GM11168 (cell line): Measurements from ENCODE around the gene LRRC46.

Experiments
- in situ Hi-C: fragments of 300-500 bp; cut with MboI; formaldehyde crosslinking; loops from one replicate; pipeline ENCODE4 v1.12.0; 2022; ENCODE audit warnings: low sequenced_read_pairs; ENCODE audit not compliant: unreplicated experiment

LRRC46 gene

GRCh38 chr17:47822785-47823184 is 8.7 kb upstream of the LRRC46 start:
- in situ Hi-C loops, result no loop called here

DNA sequence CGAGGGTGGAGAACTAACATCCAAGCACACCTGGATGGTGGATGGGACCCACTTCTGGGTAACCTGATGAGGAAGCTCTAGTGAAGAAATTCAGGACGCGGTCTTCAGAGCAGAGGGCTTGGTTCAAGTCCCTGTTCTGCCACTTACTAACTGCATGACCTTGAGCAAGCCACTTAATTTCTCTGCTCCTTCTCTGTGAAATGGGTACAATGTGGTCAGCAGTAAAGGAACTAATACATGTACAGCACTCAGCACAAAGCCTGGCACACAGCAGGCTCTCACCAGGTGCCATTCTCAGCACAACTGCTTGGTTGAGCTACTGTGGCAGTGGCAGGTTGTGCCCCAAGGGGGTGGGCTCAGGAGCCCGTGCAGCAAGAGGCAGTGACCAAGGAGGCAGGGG is 8.0 kb upstream of the LRRC46 start:
- in situ Hi-C loops, result no loop called here

DNA sequence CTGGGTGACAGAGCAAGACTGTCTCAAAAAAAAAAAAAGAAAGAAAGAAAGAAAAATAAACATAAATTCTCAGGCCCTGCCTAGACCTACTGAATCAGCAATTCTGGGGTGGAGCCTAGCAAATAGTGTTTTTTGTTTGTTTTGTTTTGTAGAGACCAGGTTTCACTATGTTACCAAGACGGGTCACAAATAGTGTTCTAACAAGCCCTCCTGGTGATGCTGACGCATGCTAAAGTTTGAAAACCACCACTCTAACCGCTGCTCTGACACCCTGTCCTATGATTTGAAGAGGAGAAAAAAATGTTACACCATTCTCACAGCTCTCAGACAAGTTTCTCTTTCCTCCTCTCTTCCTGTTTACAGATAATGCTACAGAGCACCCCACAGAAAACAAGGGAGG is 1.6 kb upstream of the LRRC46 start:
- in situ Hi-C loops, result no loop called here

- in situ Hi-C loops, result no loop called here
These were observed 971 bp upstream of the LRRC46 start for GRCh38 chr17:47830396-47831002.

GRCh38 chr17:47831934-47832327 is 461 bp downstream of the LRRC46 start:
- in situ Hi-C loops, result no loop called here

DNA sequence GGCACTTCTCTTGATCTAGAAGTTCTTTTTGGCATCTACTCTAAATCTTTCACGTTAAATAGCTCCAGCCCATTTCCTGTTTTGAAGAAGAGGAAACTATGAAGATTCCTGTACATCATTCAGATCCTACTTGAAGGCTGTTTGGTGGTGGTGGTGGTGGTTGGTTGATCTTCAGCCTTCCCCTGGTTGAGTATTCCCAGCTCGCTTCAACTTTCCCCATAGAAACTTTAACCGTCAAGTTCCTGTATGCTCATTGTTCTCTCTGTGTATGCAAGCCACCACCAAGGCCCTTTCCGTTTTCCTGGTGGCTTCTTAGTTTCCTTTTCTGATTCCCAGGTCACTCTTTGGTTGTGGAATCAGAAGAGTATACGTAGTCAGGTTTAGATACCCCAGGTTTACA is 3.3 kb downstream of the LRRC46 start:
- in situ Hi-C loops, result no loop called here

- in situ Hi-C loops, result no loop called here
These were observed 5.1 kb downstream of the LRRC46 start for GRCh38 chr17:47836601-47837000.

DNA sequence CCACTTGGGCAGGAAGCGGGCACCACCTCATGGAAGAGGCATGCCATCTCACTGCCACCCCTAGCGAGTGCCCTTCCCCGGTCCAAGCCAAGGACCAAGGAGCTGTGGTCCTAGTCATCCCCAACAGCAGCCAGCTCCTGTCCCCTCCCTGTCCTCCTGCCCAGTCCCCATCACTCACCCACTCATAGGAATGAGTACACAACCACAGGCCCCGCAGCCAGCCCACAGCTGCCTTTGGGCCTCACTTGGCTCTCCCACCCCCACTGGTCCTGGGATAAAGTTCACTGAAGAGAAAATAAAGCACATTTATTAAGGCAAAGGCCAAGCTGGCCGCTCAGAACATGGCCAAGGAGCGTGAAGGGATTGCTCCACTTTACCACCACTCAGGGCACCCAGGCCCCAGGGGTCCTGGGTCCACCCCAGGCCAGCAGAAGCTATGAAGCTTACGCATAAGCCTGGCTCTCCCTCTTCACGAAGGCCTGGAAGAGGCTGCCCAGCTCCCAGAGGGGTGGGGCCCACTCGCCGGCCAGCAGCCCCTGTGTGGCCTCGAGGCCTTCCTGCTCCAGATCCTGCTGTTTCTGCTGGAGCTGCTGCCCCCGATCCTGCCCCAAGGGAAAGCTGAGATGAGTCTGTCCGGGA is 6.0 kb downstream of the LRRC46 start:
- in situ Hi-C loops, result no loop called here

- in situ Hi-C loops, result no loop called here
These were observed 7.2 kb downstream of the LRRC46 start for GRCh38 chr17:47838636-47839035.

GRCh38 chr17:47839071-47839470 is 7.6 kb downstream of the LRRC46 start:
- in situ Hi-C loops, result no loop called here

GRCh38 chr17:47840001-47840741 is 8.7 kb downstream of the LRRC46 start:
- in situ Hi-C loops, result loop anchor here (5.0 kb wide), 1 partner anchor 47 kb away; no protein-coding TSS in a partner anchor

DNA sequence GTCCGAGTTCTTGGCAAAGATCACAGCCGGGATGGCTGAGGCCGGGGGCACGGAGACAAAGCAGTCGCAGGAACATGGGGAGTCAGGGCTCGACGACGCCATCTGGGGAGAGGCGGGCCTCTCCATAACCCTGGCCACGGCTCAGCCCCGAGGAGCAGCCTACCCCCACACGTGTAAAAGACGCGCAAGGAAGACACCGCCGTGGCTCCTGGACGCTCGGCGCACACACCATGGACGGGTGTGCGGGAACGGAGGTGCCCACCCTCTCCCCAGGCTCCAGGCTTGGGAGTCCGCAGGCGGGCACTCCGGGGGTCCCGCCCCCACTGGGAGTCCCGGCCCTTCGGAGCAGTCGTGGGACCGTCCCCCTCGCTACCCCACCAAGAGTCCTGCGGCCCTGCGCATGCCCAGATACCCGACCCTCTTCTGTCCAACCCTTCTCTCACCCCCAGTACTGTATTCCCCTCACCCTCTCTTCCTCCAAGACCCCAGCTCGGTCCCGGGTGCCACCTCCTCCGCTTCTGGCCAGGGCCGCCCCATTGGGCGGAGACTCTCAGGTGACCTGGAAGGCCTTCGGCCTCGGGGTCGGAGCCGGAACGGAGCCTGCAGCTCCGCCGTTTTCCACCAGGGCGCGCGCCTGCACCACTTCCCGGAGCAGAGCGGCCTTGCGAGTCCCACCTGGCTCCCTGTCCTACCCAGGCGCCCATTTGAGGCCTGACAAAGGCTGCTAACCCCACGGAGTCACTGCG is 9.4 kb downstream of the LRRC46 start, which contains the start of gene SCRN2:
Gene SCRN2, minus strand, starts transcription at position 532 of the 746 bp plus-strand sequence. Its CDS starts 430 bp downstream, at position 102.
- in situ Hi-C loops, result loop anchor here (5.0 kb wide), 1 partner anchor 46 kb away; no protein-coding TSS in a partner anchor

DNA sequence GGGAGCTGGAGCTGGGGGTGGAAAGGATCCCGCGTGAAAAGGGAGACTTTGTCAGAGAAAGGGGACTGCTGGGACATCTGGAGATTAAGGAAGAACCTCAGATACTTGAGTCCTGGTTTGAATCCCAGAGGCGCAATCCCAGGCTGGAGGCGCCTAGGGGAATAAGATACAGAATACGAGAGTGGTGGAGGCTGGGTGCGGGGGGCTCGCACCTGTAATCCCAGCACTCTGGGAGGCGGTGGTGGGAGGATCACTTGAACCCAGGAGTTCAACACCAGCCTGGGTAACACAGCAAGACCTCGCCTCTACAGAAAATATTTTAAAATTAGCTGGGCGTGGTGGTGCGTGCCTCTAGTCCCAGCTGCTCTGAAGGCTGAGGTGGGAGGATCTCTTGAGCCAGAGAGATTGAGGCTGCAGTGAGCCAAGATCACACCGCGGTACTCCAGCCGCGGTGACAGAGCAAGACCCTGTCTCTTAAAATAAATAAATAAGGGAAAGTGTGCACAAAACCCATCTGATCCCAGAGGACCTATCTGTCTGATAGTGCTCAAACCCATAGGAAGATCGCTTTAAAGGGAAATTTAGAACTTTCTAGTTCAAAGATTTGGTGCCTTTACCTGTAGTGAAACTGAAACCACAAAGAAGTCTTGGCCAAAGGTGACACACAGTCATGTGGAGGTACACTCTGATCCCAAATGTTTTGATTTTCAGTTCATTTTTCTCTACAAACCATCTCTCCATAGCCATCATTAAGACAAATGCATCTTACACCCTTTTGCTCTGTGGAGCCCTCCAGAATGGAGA is 10.2 kb downstream of the LRRC46 start:
- in situ Hi-C loops, result loop anchor here (5.0 kb wide), 1 partner anchor 46 kb away; no protein-coding TSS in a partner anchor

DNA sequence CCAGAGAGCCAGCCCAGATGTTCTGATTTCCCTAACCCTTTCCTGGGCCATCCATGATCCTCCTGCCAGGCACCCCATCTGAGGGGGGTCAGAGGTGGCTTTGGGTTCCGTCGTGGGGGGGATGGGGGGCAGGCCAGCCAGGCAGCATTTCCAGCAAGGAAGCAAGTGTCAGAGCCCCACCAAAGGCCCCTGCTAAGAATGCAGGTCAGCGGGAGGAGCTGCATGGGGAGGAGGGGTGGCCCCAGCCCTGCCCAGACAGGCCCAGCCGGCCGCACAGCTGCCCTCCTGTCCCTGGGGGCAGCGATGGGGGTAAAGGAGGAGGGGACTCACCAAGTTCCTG is 11.9 kb downstream of the LRRC46 start:
- in situ Hi-C loops, result loop anchor here (5.0 kb wide), 1 partner anchor 44 kb away; no protein-coding TSS in a partner anchor

GRCh38 chr17:47844227-47844626 is 12.8 kb downstream of the LRRC46 start:
- in situ Hi-C loops, result loop anchor here (5.0 kb wide), 1 partner anchor 43 kb away; no protein-coding TSS in a partner anchor

DNA sequence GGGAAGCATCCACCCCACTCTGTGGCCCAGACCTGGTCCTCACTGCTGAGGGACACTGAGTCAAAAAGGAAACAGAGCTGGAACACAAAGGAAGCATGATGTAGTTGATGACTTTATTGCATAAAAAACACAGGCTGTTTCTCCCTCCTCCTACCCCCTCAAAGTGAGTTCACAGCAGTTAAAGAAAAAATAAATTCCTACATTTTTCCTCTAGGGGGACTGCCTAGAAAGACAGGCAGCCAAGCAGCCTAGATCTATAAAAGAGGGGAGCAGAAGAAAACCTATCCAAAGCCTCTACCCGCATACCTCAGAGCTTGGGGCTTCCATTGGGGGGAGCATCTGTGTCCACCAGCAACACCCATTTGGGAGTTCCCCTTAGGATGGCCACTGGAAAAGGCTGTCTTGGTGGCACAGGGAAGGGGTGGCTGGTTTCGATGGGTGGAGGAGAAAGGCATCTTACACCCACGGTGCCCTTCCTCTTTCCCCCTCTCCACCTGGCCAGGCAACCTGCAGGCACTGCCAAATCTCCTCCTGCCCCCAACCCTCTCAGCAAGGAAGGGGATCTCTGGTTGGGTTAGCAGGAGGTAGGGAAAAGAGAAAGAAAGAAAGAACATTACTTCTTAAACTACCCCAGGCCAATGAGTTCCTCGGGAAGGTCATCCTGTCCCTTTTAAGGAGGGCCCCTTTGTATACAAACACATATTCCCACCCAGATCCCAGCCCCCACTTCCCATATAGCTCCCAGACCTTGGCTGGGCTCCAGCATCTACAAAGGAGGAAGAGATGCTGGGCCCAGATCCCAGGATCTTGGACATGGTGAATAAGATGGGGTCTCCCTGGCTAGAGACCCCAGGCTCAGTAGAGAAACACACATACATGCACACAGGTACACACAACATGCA is 13.6 kb downstream of the LRRC46 start:
- in situ Hi-C loops, result loop anchor here (5.0 kb wide), 1 partner anchor 42 kb away; no protein-coding TSS in a partner anchor

- in situ Hi-C loops, result no loop called here
These were observed 14.2 kb downstream of the LRRC46 start for GRCh38 chr17:47845716-47846075.

DNA sequence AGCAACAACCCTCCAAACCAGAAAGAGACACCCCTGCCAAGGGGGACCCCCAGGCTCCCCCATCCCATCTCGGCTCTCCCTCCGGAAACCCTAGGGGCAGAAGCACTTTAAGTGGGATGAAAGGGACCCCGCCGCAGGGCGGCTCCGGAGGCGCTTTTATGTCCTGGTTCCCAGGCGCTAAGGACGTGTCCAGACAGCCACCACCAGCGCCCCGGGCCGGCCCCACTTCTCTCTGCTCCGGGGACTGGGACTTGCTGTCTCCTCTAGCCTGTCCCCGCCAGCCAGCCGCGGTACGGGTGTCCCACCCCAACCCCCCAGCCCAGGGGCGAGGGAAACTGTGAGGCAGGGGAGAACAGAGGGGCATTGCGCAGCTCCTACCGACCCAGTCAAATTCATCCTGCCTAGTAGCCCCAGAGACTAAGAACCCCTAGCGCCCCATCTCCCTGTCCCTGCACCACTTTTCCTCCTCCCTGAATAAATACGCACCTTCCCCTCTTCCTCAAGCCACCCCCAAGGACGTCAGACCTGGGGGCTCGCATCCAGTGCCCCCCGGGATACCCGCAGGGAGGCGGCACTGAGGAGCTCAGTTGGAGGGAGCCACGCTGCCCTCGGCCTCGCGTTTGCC is 15.4 kb downstream of the LRRC46 start:
- in situ Hi-C loops, result no loop called here
